ENCODE results near the gene AUH. TPM values are rescaled to one million over a fixed set of nuclear protein-coding genes. Genes with fewer than 3 reads are reported as not detected.
A peak's percentile ranks its signal among the peaks of the same experiment; 100 is the strongest.

Gene AUH
- total and polyA plus RNA-seq, 9 of the 15 experiments (the other 6 are each of a cell fraction or from before 2014, with no cell fraction given), result 3.4 to 29.0 (median 10.1) TPM

DNA sequence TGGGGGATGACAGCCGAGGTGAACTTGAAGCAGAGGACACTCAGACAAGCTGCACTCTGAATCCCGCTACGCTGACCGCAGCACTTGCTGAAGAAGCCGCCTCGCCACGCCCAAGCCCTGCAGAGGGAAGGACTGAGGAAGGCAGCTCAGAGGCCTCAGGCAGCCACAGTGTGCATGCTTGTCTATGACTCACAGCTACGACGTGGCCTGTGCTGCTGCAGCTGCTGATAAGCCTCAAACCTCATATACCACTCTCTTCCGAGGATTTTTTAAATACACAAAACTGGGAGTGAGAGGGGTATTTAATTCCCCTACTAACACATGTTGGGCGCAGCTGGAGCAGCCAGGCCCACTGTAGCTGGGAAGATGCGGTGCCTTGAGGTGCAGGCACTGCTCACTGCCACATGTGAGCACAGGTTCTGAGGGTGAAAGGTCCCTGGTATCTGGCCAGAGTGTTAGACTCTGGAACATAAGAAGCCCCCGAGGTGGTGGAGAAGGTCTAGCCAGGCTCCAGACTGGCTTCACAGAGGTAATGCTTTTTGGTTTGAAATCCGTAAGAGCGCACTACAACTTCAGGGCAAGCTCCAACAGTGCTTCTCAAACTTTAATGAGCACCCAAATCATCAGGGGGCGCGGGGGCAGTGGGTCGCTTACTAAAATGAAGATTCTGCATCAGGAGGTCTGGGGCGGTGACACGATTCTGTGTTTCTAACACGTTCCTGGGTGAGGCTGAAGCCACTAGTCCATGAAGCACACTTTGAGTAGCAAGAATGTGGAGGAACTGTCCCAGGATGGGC is 196.8 kb downstream of the AUH start (continued):
- TF ChIP-seq KDM1A (IDR thresholded peaks at IDR 0.05) (peak; percentile 90 to 94), TRIM24 (IDR thresholded peaks at IDR 0.05) (peak; percentile 64 to 84; a peak in 3 of 4 replicates), ZFX (CRISPR knock-in tag; IDR thresholded peaks at IDR 0.05) (peak; percentile 50), BCLAF1 (IDR thresholded peaks at IDR 0.05; ENCODE audit: borderline replicate concordance in 1 of 2, control insufficient read depth in 1 of 2, low read depth in 2 of 2, low read length in 1 of 2) (peak in 1 of 2 experiments; percentile 55; a peak in 1 of 4 replicates), CHD7 (IDR thresholded peaks at IDR 0.05; ENCODE audit: low read depth, low read length) (no peak), GABPB1 (CRISPR knock-in tag; IDR thresholded peaks at IDR 0.05) (0 out of 2 replicates have a peak, but pooled peaks have one; percentile 40), MEF2A (IDR thresholded peaks at IDR 0.05; ENCODE audit: control insufficient read depth, low read depth, low read length) (peak; percentile 26; the same call in 1 of the 2 replicates), MEF2D (tag; conservative IDR thresholded peaks at IDR 0.05; ENCODE audit: low read depth) (0 out of 2 replicates have a peak, but pooled peaks have one; percentile 21), ELF1 (tag; IDR thresholded peaks at IDR 0.05) (no peak)
- TF ChIP-seq, protein P1, sequence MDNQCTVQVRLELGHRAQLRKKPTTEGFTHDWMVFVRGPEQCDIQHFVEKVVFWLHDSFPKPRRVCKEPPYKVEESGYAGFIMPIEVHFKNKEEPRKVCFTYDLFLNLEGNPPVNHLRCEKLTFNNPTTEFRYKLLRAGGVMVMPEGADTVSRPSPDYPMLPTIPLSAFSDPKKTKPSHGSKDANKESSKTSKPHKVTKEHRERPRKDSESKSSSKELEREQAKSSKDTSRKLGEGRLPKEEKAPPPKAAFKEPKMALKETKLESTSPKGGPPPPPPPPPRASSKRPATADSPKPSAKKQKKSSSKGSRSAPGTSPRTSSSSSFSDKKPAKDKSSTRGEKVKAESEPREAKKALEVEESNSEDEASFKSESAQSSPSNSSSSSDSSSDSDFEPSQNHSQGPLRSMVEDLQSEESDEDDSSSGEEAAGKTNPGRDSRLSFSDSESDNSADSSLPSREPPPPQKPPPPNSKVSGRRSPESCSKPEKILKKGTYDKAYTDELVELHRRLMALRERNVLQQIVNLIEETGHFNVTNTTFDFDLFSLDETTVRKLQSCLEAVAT (IDR thresholded peaks at IDR 0.05), result peak in 1 of 2 experiments; percentile 81; a peak in 2 of 4 replicates

Measured in K562 (cell line).